HCT116 (cell line): ENCODE results near the gene TMEM61. TPM values are rescaled to one million over a fixed set of nuclear protein-coding genes. Genes with fewer than 3 reads are reported as not detected.

Experiments
- ATAC-seq: fragments of 200-7000 bp; cut with Tn5 transposase; 2 replicates; pipeline ENCODE4 v1.9.1; 2020; ENCODE audit warnings: mild to moderate bottlenecking, moderate library complexity
- BruUV-seq: library from RNA; stranded (reverse); fragments of 400-500 nt; replicated peaks from 2 replicates; lab custom pipeline; 2021; lab: Mats Ljungman, UMichigan
- CTCF ChIA-PET: fragments of 300-600 bp; sonication (Branson Sonifier 250); formaldehyde crosslinking; loops from one replicate; lab custom pipeline; 2021; ENCODE audit warnings: antibody characterized with exemption; lab: Charles Lee
- POLR2A ChIA-PET: fragments of 300-600, 350-600 bp; sonication (Branson Sonifier 250); formaldehyde crosslinking; loops from one replicate; lab custom pipeline; 2021; ENCODE audit warnings: antibody characterized with exemption; lab: Charles Lee
- RAD21 ChIA-PET, 2 experiments: fragments of 300-600 bp; sonication (Branson Sonifier 250); formaldehyde crosslinking; loops; one replicate each; lab custom pipeline; 2023; ENCODE audit warnings: low total read pairs in 2 of 2; ENCODE audit not compliant: uncharacterized antibody in 2 of 2, unreplicated experiment in 2 of 2, low non-redundant PET in 1 of 2; lab: Charles Lee
- DNase-seq: peaks from one replicate; pipeline ENCODE4 v3.0.0-alpha.2; 2010; ENCODE audit warnings: low read depth, low spot score
- H2AFZ ChIP-seq: fragments of 200-600 bp; shearing (Covaris generic), sonication (generic); 2 replicates; pipeline ENCODE4 v1.6.1; 2017; ENCODE audit warnings: low read depth, mixed run types, mixed read lengths, antibody characterized with exemption, low read length; ENCODE audit not compliant: poor library complexity, severe bottlenecking
- H3K27ac ChIP-seq: 2 replicates; pipeline ENCODE4 v1.5.1; 2012; ENCODE audit warnings: low read depth, low read length
- H3K27me3 ChIP-seq: fragments of 200-600 bp; sonication (generic); 2 replicates; pipeline ENCODE4 v1.6.1; 2016; ENCODE audit warnings: mixed run types, low read length, mixed read lengths; ENCODE audit not compliant: insufficient read depth
- H3K36me3 ChIP-seq, 2 experiments: fragments of 200-500 bp in 1 of 2; fragments of 200-600 bp in 1 of 2; sonication (Bioruptor generic) in 1 of 2; sonication (generic) in 1 of 2; 2 replicates each; pipeline versions ENCODE4 v1.5.1 to v1.6.1; 2014 to 2016; ENCODE audit warnings: low read length in 2 of 2, inconsistent platforms in 1 of 2, mixed read lengths in 1 of 2, mixed run types in 1 of 2; ENCODE audit not compliant: insufficient read depth in 2 of 2, control insufficient read depth in 1 of 2
- H3K4me1 ChIP-seq, 2 experiments: fragments of 200-600 bp in 1 of 2; sonication (generic) in 1 of 2; 2 replicates each; pipeline versions ENCODE4 v1.5.1 to v1.6.1; 2012 to 2017; ENCODE audit warnings: low read length in 2 of 2, inconsistent platforms in 1 of 2, mild to moderate bottlenecking in 1 of 2, mixed read lengths in 1 of 2, mixed run types in 1 of 2, moderate library complexity in 1 of 2; ENCODE audit not compliant: insufficient read depth in 2 of 2, control insufficient read depth in 1 of 2
- H3K4me2 ChIP-seq: fragments of 200-600 bp; sonication (generic); 2 replicates; pipeline ENCODE4 v1.6.1; 2017; ENCODE audit warnings: mixed run types, low read length, mixed read lengths
- H3K4me3 ChIP-seq, 2 experiments: fragments of 200-600 bp in 1 of 2; sonication (generic) in 1 of 2; replicated peaks in 1 of 2; 2 replicates each; pipeline ENCODE4 v1.5.1; 2011 to 2016; ENCODE audit warnings: low read length in 2 of 2, control low read depth in 1 of 2, low read depth in 1 of 2, mild to moderate bottlenecking in 1 of 2, mixed read lengths in 1 of 2, mixed run types in 1 of 2
- H3K79me2 ChIP-seq: fragments of 200-600 bp; sonication (generic); 2 replicates; pipeline ENCODE4 v1.6.1; 2017; ENCODE audit warnings: mild to moderate bottlenecking, mixed run types, low read length, moderate library complexity, mixed read lengths; ENCODE audit not compliant: insufficient read depth
- H3K9ac ChIP-seq: fragments of 200-600 bp; sonication (generic); 2 replicates; pipeline ENCODE4 v1.6.1; 2016; ENCODE audit warnings: low read length, mixed read lengths
- H3K9me2 ChIP-seq: fragments of 200-600 bp; sonication (generic), shearing (Covaris generic); 2 replicates; pipeline ENCODE4 v1.6.1; 2017; ENCODE audit warnings: mixed run types, mild to moderate bottlenecking, moderate library complexity; ENCODE audit not compliant: insufficient read depth
- H3K9me3 ChIP-seq, 2 experiments: fragments of 200-500 bp in 1 of 2; fragments of 200-600 bp in 1 of 2; sonication (Bioruptor generic) in 1 of 2; sonication (generic) in 1 of 2; 2 replicates each; pipeline ENCODE4 v1.6.1; 2014 to 2017; ENCODE audit warnings: low read length in 2 of 2, mixed read lengths in 2 of 2, inconsistent platforms in 1 of 2, low read depth in 1 of 2, mild to moderate bottlenecking in 1 of 2, mixed run types in 1 of 2, moderate library complexity in 1 of 2; ENCODE audit not compliant: control insufficient read depth in 1 of 2, insufficient read depth in 1 of 2
- H4K20me1 ChIP-seq: fragments of 200-600 bp; sonication (generic), shearing (Covaris generic); 2 replicates; pipeline ENCODE4 v1.6.1; 2017; ENCODE audit warnings: mixed run types, mild to moderate bottlenecking, moderate library complexity; ENCODE audit not compliant: insufficient read depth
- CBX3 ChIP-seq: IDR thresholded peaks from 2 replicates; pipeline ENCODE4 v1.6.1; 2012; ENCODE audit warnings: low read depth
- CEBPB ChIP-seq: IDR thresholded peaks from 2 replicates; pipeline ENCODE4 v1.6.1; 2012; ENCODE audit warnings: low read depth
- CTCF ChIP-seq, 3 experiments: fragments of 200-600 bp in 1 of 3; sonication (generic) in 1 of 3; IDR thresholded peaks in 2 of 3; conservative IDR thresholded peaks in 1 of 3; 2 replicates each; pipeline ENCODE4 v1.5.1; 2012 to 2017; ENCODE audit warnings: low read depth in 2 of 3, low read length in 2 of 3, antibody characterized with exemption in 1 of 3, borderline replicate concordance in 1 of 3, control low read depth in 1 of 3, mild to moderate bottlenecking in 1 of 3, mixed read lengths in 1 of 3, mixed run types in 1 of 3, moderate library complexity in 1 of 3; ENCODE audit not compliant: insufficient read depth in 1 of 3
- MAX ChIP-seq: IDR thresholded peaks from 2 replicates; pipeline ENCODE4 v1.6.1; 2012
- YY1 ChIP-seq: IDR thresholded peaks from 2 replicates; pipeline ENCODE4 v1.6.1; 2011; ENCODE audit warnings: low read length, low read depth, moderate library complexity, mild to moderate bottlenecking; ENCODE audit not compliant: insufficient replicate concordance; ENCODE audit errors: extremely low read depth
- intact Hi-C: fragments of 100-400 bp; cut with micrococcal nuclease; formaldehyde crosslinking; loops from 2 replicates; pipeline ENCODE4 v1.10.0; 2022
- total RNA-seq: library from RNA; stranded (reverse); gene quantifications from one replicate; pipeline ENCODE4 v1.2.1, GENCODE V29; 2021; ENCODE audit not compliant: unreplicated experiment

The TMEM61 gene
- total RNA-seq, 1 experiment from 2014 or later, result 4.4 TPM

- Histone ChIP-seq H2AFZ (no peak overlapping the region), H3K9ac (no peak overlapping the region), H3K4me1 (peaks cover 0 to 6% of the 10 kb centered on the region in 2 experiments; a peak in 2 of 4 replicates), H3K4me2 (no peak overlapping the region), H3K4me3 (no peak overlapping the region), H3K27ac (no peak overlapping the region), H3K27me3 (no peaks in the 10 kb centered on the region), H3K79me2 (no peaks in the 10 kb centered on the region), H3K9me3 (no peaks in the 10 kb centered on the region), H3K9me2 (no peaks in the 10 kb centered on the region), H4K20me1 (no peaks in the 10 kb centered on the region), H3K36me3 (no peaks in the 10 kb centered on the region)
- TF ChIP-seq YY1, result no peak
- DNase-seq (no peak), ATAC-seq (no peak)
- ChIA-PET CTCF (interaction anchor here (1.3 kb wide), 1 partner anchor 41 kb away, joined by 4 read pairs; no protein-coding TSS in a partner anchor), POLR2A (no interaction called here), RAD21 (no interaction called here)
- no TSS peak for BruUV-seq
- intact Hi-C loops, result no loop called here
These were observed 5.6 kb downstream of the TMEM61 start for GRCh38 chr1:54986025-54986424.

DNA sequence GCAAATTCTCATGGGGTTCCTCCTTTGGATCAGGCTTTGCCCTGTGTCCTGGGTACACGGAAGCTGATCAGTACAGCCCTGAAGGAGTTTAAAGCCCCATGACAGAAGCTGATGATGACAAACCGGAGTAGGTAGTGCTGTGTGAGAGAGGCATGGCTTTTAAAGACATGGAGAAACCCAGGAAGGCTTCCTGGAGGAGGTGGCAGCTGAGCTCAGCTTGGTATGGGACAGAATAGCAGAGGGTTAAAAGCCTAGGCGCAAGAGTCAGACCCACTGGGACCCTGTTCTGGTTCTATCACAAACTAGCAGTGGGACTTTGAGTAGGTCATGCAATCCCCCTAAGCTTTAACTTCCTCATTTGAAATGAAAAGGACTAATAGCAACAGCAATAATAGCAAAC, 6.1 kb downstream of the TMEM61 start:
- POLR2A ChIA-PET, result no interaction called here
- H3K79me2 ChIP-seq, result no peaks in the 10 kb centered on the region
- no peaks in the 10 kb centered on the region for H3K9me2 ChIP-seq
- intact Hi-C loops, result no loop called here
- no TSS peak for BruUV-seq
- no peak for ATAC-seq
- CTCF ChIA-PET, result interaction anchor here (1.3 kb wide), 1 partner anchor 42 kb away, joined by 4 read pairs; no protein-coding TSS in a partner anchor
- H3K4me1 ChIP-seq, result peaks cover 0 to 4% of the 10 kb centered on the region in 2 experiments; a peak in 1 of 4 replicates
- H4K20me1 ChIP-seq, result no peaks in the 10 kb centered on the region
- H3K36me3 ChIP-seq, result no peaks in the 10 kb centered on the region
- H3K9me3 ChIP-seq, result no peaks in the 10 kb centered on the region
- H3K9ac ChIP-seq, result no peak overlapping the region
- H3K27ac ChIP-seq, result no peak overlapping the region
- DNase-seq, result no peak
- no peak overlapping the region for H3K4me2 ChIP-seq
- H2AFZ ChIP-seq, result no peak overlapping the region
- no peak for TF ChIP-seq CTCF (IDR thresholded peaks at IDR 0.05 in 2 of 3, conservative IDR thresholded peaks at IDR 0.05 in 1 of 3; ENCODE audit: borderline replicate concordance in 1 of 3, insufficient read depth in 1 of 3, low read depth in 2 of 3, low read length in 2 of 3)
- TF ChIP-seq CEBPB, result no peak
- TF ChIP-seq CBX3, result no peak
- TF ChIP-seq MAX, result no peak
- TF ChIP-seq, all 23 proteins: peak for 0
- RAD21 ChIA-PET, result no interaction called here
- Histone ChIP-seq H3K4me3 (no peak overlapping the region), H3K27me3 (no peaks in the 10 kb centered on the region)
